Measurements from ENCODE around the gene TUBB4B. TPM values are rescaled to one million over a fixed set of nuclear protein-coding genes. Genes with fewer than 3 reads are reported as not detected.

Gene TUBB4B
- total RNA-seq, 1 donor from 2014 or later, result 153 TPM

DNA sequence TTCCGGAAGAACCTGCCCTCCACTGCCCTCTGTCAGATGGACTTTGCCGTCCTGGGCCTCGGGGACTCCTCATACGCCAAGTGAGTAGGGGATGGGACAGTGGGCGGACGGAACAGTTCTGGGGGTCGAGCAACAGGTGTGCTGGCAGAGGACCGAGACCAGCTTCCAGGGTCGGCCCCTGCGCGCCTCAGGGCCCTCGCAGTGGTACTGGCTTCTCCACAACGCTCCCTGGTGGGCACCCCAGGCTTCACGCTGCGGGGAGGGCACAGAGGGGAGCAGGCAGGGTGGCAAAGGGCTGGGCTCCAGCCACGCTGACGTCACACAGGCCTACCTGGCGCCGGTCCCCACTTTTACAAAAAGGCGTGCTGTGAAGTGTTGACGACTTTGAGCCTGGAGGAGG is 28.6 kb upstream of the TUBB4B start:
- DNase-seq (ENCODE audit: low read depth), result no peak

- no peak for DNase-seq (ENCODE audit: low read depth)
Observed at GRCh38 chr9:137213160-137214060, 27.7 kb upstream of the TUBB4B start.

GRCh38 chr9:137214620-137215019 is 26.5 kb upstream of the TUBB4B start:
- DNase-seq (ENCODE audit: low read depth), result no peak

DNA sequence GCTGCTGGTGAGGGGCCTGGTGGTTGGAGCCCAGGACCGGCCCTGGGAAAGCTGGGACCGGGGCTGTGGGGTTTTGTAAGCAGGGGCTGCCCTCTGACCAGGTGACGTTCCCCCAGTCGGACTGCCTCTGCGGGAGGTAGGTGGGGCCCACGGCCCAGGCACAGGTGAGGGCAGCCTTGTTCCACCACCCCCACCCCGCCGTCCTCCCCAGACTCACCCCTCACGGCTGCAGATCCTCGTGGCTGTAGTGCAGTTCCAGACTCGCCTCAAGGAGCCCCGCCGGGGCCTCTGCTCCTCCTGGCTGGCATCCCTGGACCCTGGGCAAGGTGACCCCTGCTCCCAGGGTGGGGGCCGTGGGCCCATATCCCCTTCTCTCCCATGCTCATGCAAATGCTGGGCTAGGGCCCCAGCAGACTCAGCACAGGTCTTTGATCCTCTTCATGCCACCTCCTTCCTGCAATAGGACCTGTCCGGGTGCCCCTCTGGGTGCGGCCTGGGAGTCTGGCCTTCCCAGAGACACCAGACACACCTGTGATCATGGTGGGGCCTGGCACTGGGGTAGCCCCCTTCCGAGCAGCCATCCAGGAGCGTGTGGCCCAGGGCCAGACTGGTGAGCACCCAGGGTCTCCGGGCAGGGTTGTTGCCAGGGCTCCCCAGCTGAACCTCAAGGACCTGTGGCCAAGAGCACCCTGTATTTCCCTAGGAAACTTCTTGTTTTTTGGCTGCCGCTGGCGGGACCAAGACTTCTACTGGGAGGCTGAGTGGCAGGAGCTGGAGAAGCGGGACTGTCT is 25.7 kb upstream of the TUBB4B start:
- no peak for DNase-seq (ENCODE audit: low read depth)

- peak; percentile 19 for DNase-seq (ENCODE audit: low read depth)
Observed at GRCh38 chr9:137216188-137216965, 24.7 kb upstream of the TUBB4B start.

GRCh38 chr9:137217276-137218211 is 23.5 kb upstream of the TUBB4B start:
- DNase-seq (ENCODE audit: low read depth), result peak; percentile 58

DNA sequence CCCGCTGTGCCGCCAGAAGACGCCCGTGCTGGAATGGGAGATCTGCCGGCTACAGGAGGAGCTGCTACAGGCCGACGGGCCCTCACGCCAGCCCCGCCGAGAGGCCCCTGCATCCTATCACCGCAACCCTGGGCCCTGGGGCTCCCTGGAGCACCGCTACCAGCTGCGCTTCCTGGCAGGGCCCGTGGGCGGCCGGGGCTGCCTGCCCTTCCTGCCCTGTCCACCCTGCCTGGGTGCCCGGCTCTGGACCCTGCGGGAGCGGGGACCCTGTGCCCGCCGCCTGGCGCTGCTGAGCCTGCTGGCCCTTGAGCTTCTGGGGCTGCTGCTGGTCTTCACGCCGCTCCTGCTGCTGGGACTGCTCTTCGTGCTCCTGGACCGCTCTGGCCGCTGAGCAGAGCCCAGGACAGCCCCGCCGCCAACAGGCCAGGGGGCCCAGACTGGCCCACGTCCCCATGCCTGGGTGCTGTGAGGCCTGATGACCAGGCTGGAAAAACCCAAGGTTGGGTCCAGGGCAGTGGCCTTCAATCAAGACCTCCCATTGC is 22.8 kb upstream of the TUBB4B start:
- no peak for DNase-seq (ENCODE audit: low read depth)

GRCh38 chr9:137218754-137219271 is 22.3 kb upstream of the TUBB4B start:
- DNase-seq (ENCODE audit: low read depth), result no peak

- DNase-seq (ENCODE audit: low read depth), result no peak
Observed at GRCh38 chr9:137219757-137220316, 21.2 kb upstream of the TUBB4B start.

DNA sequence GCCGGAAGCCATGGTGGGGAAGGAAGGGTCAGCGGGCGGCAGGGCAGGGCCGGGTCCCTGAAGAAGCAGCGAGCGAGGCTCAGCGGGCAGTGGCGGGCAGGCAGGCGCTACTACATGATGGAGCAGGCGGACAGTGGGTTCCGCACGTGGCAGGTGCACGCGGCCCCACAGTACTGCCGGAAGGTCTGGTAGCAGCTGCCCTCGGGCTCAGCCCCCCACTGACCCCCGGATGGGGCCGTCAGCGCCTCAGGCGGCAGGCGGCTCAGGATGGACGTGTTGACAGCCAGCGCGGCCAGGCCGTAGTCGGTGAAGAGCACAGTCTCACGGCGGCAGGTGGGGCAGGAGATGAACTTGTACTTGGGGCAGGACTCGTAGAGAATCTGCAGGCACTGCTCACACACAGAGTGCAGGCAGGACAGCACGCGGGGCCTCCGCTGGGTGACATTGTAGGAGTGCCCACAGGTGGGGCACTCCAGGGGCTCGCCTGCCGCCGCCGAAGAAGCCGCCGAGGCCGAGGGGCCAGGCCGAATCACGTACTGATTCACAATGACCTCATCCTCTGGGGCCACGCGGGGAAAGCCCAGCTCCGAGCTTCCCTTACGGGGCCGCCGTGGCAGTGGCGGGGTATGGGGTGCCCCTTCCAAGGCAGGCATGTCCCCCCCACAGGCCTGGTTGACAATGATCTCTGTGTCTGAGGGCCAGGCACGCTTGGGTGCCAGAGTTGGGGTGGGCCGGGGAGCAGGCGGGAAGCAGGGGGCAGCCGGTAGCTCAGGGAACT is 20.6 kb upstream of the TUBB4B start:
- DNase-seq (ENCODE audit: low read depth), result no peak

DNA sequence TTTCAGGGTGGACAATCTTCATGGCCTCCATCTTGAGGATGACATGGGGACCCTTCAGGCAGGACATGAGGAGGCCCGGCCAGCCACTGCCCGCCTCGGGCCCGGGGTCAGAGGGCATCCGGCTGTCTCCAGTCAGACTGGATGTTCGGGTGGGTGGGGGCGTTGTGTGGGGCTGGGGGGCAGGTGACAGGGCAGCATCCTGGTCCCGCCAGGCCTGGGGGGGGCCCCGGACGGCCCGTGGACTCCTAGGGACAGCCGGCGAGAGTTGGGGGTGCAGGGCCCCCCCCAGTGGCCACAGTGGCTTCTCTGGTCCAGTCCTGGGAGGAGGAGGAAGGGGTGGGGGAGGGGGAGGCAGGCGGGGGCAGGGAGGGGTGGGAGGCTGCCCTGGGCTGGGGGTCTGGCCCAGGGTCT is 20.0 kb upstream of the TUBB4B start:
- DNase-seq (ENCODE audit: low read depth), result no peak

DNA sequence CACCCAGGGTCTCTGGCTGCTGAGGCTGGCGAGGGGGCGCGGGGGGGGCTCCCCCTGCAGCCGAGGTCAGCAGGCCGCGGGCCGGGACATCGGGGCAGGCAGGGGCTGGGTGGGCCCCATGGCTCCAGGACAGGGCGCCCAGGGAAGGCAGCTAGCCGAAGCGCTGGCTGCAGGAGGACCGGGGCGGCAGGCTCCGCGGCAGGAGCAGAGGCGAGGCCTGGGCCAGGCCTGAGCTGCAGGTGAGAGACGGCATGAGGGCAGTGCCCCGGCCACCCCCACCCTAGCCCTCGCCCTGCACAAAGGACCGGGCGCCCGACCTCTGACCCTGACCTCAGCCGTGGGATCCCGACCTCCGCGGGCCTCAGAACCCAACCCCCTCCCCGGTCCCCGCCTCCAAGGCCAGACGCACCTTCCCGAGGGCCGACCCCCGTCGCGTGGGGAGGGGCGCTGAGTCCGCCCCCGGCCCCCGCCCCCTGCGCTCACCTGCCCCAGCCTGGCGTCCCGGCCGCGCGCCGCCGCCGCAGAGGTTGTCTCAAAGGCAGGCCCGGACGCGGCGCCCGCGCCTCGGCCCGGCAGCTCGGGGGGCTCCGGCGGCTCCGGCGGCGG is 19.5 kb upstream of the TUBB4B start:
- DNase-seq (ENCODE audit: low read depth), result no peak

GRCh38 chr9:137222190-137223077 is 18.7 kb upstream of the TUBB4B start, which contains the start of gene RNF208:
Gene RNF208 (minus strand): TSS chr9:137222240. CDS start chr9:137221212, 1,028 bp downstream.
- DNase-seq (ENCODE audit: low read depth), result no peak

DNA sequence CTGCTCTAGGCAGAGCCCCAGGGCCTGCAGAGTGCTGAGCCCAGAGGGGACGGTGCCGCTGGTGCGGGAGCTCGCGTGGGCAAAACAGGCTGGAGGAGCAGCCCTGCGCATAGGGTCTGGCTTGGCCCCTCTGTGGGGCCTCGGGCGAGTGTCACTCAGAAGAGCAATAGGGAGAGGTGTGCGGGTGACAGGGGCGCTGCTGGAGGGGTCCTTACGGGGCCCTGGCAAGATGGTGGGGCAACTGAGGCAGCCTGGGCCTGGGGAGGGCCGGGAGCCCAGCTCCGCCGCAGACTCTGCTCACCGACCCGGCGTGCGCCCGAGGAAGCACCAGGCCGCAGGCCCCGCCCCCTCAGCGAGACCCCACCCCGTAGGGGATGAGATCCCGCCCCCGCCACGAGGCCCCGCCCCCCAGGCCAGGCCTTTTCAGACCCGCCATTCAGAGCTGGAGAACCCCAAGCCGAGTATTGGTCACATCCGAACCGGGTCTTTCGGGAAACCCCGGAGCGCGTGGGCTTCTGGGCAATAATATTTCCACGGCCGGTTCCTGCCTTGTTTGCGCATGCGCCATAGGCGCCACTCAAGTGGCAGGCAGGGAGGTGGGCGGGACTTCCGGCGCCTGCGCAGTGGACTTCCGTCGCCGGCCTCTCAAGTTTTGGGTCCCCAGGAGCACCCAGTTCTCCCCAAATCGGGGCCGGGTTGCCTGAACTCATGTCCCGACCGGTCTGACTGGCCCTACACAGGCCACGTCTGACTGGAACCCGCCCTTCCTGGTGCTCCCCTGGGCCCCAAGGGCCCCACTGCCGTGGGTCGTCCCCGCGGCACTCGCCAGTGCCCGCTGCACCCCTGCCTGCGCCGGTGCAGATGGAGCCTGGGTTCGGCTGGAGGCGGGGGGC is 17.8 kb upstream of the TUBB4B start:
- peak; percentile 96 for DNase-seq (ENCODE audit: low read depth)

DNA sequence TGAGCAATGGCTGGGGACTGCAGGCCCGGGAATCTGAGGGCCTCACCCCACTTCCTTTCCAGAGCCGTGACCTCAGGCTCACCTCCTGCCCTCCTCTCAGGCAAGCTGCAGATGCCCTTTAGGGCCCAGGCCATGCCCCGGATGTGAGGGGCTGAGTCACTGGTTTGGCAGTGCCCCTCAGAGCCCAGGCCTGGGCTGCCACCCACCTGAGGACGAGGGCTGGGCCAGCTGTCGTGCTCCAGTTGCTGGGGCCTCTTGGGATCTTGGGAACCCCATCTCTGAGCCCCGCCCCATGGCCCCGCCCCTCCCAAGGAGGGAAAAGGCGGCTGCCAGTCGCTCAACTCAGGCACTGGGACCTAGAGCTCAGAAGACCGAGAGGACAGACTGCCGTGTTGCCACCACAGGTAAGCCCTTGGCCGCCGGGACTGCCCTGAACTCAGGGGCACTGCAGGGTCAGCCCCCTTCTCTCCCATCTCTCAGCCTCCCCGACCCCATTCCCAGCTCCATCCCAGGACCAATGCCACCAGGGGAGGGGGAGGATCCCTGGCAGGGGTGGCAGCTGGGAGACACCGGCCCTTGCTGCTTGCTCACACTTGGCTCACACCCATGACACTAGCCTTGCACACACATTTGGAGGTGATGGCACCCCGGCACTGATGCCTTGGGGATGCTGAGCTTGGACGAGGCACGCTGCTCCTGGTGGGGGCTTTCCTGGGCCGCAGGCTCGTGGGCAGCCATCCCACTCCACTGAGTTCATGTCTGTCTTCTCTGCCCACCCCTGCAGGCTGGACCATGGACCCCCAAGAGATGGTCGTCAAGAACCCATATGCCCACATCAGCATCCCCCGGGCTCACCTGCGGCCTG is 16.0 kb upstream of the TUBB4B start, which contains the start of gene CYSRT1:
Gene CYSRT1, plus strand, starts transcription at position 345 of the 865 bp plus-strand sequence. Its CDS starts 448 bp downstream, at position 793.
- DNase-seq (ENCODE audit: low read depth), result no peak
